Skin of body (tissue), 2 donors: Measurements from ENCODE around the gene SLC22A23. TPM values are rescaled to one million over a fixed set of nuclear protein-coding genes. Genes with fewer than 3 reads are reported as not detected.
A peak's percentile ranks its signal among the peaks of the same experiment; 100 is the strongest.
"Not testable (repeated sequence)": the region's sequence is repeated elsewhere in the genome, so short reads cannot be mapped to it uniquely, and the experiment has no call there.

Experiments used
- DNase-seq: peaks from one replicate; lab custom pipeline; 2025; lab: John Stamatoyannopoulos, UW
- total RNA-seq: library from RNA; depleted of rRNA; stranded (reverse); fragments of >200 nt; gene quantifications from one replicate; pipeline ENCODE4 v1.2.3, GENCODE V29; 2014

Gene SLC22A23
- total RNA-seq, 1 donor from 2014 or later: 11.8 TPM

- DNase-seq: no peak
These were observed 204.5 kb downstream of the SLC22A23 start for GRCh38 chr6:3252369-3252768.

DNA sequence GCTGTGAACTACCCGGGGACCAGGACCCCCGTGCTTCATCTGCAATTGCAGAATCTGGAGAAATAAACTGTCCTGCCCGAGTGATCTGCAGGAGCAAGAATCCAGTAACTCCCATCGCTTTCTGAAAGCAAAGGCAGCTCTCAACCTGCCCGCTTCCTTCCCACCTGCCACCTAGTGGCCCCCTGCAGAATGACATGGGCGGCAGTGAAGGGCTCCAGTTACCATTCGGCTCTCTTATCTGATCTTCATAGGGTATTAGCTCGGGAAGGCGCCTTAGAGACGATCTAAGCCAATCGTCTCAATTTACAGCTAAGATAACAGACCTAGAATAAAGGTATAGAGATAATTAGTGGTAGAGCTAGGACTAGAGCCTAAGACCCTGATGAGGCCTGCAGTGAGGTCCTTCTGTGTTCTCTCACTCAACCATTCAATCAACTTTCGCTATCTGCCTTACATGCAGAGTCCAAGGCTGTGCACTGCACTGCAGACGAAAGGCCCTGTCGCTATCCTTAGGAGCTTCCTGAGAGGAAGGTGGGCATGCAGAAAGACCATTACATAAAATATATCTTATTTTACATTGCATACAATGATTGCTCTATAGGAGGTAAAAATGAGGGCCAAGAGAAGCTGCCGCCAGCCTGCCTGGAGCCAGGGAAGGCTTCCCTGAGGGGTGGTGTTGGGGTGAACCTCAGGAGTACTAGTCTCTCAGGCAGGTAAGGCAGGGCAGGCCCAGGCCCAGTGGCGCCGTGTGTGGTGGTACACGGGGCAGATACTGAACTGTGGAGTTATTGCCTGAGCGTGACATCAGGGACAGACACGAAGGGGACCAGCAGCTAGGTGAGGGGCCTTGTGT lies 205.2 kb downstream of the SLC22A23 start:
- DNase-seq: peak; percentile 73

GRCh38 chr6:3250231-3250675 lies 206.6 kb downstream of the SLC22A23 start:
- peak; percentile 28 for DNase-seq

GRCh38 chr6:3249821-3250220 lies 207.0 kb downstream of the SLC22A23 start:
- no peak for DNase-seq

- peak; percentile 58 for DNase-seq
These were observed 209.3 kb downstream of the SLC22A23 start for GRCh38 chr6:3247255-3248146.

DNA sequence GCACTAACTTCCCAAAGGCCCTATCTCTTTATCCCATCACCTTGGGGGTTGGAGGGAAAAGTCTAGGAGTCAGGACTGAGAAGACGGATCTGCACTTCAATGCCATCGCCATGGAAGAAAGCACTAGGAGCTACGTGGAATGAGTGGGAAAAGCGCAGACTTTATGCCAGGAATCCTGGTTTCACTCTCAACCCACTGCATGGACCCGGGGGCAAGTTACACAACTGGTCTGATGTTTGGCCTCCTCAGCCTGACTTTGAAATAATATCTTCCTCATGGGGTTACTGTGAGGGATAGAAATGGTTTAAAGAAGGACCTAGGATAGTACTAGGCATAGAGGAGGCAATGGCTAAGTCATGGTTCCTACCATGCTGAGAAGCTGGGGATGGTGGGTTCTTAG lies 211.6 kb downstream of the SLC22A23 start:
- no peak for DNase-seq

DNA sequence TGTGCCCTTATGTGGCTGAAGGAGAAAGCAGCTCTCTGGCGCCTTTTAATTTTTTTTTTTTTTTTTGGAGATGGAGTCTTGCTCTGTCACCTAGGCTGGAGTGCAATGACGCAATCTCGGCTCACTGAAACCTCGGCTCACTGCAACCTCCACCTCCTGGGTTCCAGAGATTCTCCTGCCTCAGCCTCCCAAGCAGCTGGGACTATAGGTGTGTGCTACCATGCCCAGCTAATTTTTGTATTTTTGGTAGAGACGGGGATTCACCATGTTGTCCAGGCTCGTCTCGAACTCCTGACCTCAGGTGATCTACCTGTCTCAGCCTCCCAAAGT lies 212.1 kb downstream of the SLC22A23 start:
- not testable (repeated sequence) for DNase-seq

- no peak for DNase-seq
These were observed 212.6 kb downstream of the SLC22A23 start for GRCh38 chr6:3244003-3244831.

DNA sequence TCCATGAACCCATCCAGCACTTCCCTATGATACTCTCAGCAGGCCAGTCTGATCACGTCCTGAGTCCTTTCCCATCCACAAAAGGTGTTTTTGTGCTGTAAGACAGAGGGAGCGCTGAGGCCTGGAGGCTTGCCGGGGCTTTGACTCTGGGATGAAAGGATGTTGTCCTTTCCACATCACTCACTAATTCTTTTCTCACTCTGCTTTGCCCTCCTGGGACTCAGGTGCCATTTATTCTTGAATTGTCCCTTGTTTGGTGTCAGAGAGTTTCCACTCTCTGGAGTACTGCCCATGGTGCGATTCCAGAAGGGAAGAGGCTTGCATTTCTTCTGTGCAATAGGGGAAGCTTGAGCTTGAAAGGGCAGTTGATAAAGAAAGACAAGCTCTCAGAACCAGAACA lies 214.1 kb downstream of the SLC22A23 start:
- DNase-seq: no peak

DNA sequence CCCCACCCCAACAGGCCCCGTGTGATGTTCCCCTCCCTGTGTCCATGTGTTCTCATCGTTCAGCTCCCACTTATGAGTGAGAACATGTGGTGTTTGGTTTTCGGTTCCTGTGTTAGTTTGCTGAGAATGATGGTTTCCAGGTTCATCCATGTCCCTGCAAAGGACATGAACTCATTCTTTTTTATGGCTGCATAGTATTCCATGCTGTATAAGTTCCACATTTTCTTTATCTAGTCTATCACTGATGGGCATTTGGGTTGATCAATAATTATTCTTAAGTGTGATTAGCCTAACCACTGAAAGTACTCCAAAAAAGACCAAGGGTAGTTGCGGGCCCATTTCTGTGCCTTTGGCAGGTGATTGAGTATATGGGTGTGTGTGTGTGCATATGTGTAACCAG lies 215.1 kb downstream of the SLC22A23 start:
- not testable (repeated sequence) for DNase-seq

DNA sequence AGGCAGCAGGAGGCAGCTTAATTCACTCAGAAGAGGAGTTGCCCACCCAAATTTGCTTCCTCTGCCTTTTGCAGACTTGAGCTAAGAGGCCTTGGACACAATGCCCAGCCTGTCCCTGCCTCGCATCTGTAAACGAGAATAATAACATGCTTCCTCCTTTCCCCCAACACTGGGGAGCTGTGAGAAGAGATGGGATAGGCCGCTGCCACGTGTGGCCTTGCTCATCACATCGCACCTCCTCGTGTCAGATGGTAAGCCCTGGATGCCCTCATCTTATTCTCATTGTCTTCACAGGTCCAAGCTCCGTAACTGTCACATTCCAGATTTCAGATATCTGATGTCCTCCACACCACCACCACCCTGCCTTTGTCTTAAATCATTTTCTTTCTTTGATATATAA lies 216.3 kb downstream of the SLC22A23 start:
- DNase-seq: no peak

DNA sequence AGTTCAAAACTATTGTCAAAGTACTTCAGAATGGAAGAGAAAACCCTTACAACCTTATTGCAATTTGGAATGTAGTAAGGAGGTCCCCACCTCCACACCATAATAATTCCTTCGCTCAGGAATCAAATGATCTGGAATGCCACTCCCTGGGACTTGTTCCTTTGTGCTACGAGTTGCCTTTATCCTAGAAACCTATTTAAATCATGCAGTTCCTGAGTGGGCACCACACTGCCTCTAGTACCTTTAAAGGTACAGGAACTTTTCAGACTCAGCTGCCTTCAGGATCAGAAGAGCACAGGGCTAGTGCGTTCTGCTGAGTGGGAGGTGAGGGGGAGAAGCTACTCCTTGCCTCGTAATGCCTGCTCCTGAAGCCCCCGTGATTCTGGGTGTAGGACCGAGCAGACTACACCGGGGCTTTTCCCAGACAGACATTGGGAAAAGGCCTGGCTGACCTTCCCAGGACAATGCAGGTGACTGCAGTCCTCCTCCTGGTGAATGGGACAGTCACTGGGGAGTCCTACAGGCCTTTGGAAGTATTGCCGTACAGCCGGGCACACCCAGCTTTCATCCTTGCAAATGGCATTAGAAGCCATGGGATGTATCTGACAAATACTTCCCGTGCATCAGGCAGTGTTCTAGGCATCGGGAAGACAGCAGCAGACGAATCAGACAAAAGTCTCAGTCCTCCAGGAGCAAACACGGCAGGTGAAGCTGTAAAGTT lies 217.6 kb downstream of the SLC22A23 start:
- no peak for DNase-seq

DNA sequence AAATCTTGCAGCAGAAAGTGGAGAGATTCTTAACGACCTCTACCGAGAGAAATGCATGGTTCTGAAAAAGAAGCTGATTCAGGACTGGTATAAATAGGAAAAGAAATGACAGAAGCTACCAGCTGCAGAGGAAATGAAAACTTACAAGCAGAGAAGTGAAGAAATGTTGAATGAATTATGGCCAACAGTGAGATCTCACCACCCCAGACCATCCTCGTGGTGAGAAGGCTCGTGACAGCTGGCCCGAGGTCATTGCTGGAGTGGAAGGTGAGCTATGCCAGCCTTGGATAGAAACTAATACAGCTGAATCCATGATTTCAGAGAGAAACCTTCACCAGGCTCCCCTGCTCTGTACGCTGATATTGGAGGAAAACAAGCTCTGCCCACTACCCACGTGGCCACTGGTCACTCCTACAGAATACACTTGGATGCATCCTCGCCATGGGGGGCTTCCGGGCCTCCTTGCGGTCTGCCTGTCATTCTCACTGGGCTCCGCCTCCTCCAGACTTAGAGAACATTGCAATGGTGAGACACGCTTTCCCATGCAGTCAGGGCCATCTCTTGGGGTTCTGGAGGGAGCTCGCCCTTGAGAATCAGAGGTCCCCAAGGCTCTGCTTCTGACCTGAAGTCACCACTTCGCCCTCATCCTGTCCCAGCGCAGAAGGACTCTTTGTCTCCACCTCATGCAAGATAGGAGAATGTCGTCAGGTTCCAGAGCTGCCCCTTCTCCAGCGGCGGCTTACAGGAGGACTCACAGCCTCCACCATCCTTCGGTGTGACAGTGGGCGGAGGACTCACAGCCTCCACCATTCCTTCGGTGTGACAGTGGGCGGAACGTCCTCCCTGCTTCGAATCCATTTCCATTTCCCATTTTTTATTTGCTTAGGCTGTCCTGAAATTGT lies 218.8 kb downstream of the SLC22A23 start:
- peak; percentile 38 for DNase-seq

- no peak for DNase-seq
These were observed 220.8 kb downstream of the SLC22A23 start for GRCh38 chr6:3236005-3236404.

- DNase-seq: no peak
These were observed 221.4 kb downstream of the SLC22A23 start for GRCh38 chr6:3235486-3235885.

DNA sequence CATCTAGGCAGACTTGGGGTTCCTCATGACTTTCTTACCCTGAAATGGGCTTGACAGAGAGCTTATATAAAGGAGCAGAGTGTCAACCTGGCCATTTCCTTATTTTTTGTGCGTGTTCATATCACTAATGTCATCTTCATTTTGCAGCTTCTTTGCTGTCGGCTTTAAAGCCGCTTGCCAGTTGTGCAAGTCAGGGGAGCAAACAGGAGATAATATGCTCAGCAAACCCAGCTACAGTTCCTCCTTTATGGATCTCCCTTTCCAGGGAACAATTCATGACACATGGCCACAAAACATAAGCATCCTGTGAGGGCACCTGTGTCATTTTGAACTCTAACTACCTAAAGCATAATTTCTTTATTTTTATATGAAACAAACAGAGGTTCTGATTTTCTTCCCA lies 222.9 kb downstream of the SLC22A23 start:
- no peak for DNase-seq

- no peak for DNase-seq
These were observed 223.5 kb downstream of the SLC22A23 start for GRCh38 chr6:3233321-3233720.

- DNase-seq: no peak
These were observed 224.6 kb downstream of the SLC22A23 start for GRCh38 chr6:3232017-3232945.
